Testis (tissue), 3 donors: Measurements from ENCODE around the gene TTC9C. TPM values are rescaled to one million over a fixed set of nuclear protein-coding genes. Genes with fewer than 3 reads are reported as not detected.
"Not testable (repeated sequence)": the region's sequence is repeated elsewhere in the genome, so short reads cannot be mapped to it uniquely, and the experiment has no call there.

Experiments
- DNase-seq: peaks from one replicate; pipeline ENCODE4 v3.0.0-alpha.2; 2019
- H3K27ac ChIP-seq, 2 donors: fragments of 200-600 bp; sonication (generic); one replicate each; pipeline ENCODE4 v1.5.1; 2019
- H3K27me3 ChIP-seq: fragments of 200-600 bp; sonication (generic); one replicate; pipeline ENCODE4 v1.5.1; 2019
- H3K36me3 ChIP-seq: fragments of 200-600 bp; sonication (generic); one replicate; pipeline ENCODE4 v1.5.1; 2017; ENCODE audit warnings: low read depth; ENCODE audit errors: missing control alignments
- H3K4me1 ChIP-seq: fragments of 200-600 bp; sonication (generic); one replicate; pipeline ENCODE4 v1.5.1; 2019
- H3K4me3 ChIP-seq, 2 donors: fragments of 200-600 bp; sonication (generic); one replicate each; pipeline ENCODE4 v1.5.1; 2017 to 2019
- H3K9me3 ChIP-seq: fragments of 200-600 bp; sonication (generic); one replicate; pipeline ENCODE4 v1.5.1; 2017
- CTCF ChIP-seq, 3 experiments: fragments of 450-650 bp in 2 of 3; fragments of 200-600 bp in 1 of 3; sonication (generic) in 1 of 3; IDR thresholded peaks; one replicate each; pipeline ENCODE4 v1.5.1; 2016 to 2019; ENCODE audit warnings: antibody characterized with exemption in 3 of 3, mild to moderate bottlenecking in 2 of 3, moderate library complexity in 1 of 3
- POLR2A ChIP-seq: fragments of 450-650 bp; IDR thresholded peaks from one replicate; pipeline ENCODE4 v1.6.1; 2017; ENCODE audit warnings: antibody characterized with exemption, mild to moderate bottlenecking, moderate library complexity
- WGBS, 2 donors: methylation state at CpG; one replicate each; pipeline ENCODE4 v1.1.5; 2018; 5-methylcytosine and 5-hydroxymethylcytosine counted together
- intact Hi-C: fragments of 100-400 bp; cut with DNase I; formaldehyde crosslinking; loops from one replicate; pipeline ENCODE4 v1.15.1; 2023; ENCODE audit warnings: low total_unique reads
- polyA plus RNA-seq: library from polyadenylated mRNA; stranded (reverse); fragments of 350-450 nt; fragmentation: Illumina TruSeq; extraction: RNeasy Lipid Tissue Mini Kit (QIAGEN cat#74804); gene quantifications from one replicate; pipeline ENCODE4 v1.2.3, GENCODE V29; 2014; ENCODE audit warnings: low read depth, low replicate concordance; ENCODE audit not compliant: insufficient read depth
- total RNA-seq, 2 donors: library from RNA; depleted of rRNA; stranded (reverse); fragments of >200 nt; gene quantifications; one replicate each; pipeline ENCODE4 v1.2.3, GENCODE V29; 2016

TTC9C gene
- total and polyA plus RNA-seq, 3 donors from 2014 or later: 34.0 to 41.5 (median 39.5) TPM

- 50 to 65% methylated on average over 10 of the region's 10 CpGs for WGBS, 2 donors
- Histone ChIP-seq H3K36me3 (no peaks in the 10 kb centered on the region), H3K4me3 (peak overlapping the region in 1 of 2 donors; percentile 73), H3K27ac (no peak overlapping the region), H3K9me3 (no peaks in the 10 kb centered on the region), H3K4me1 (peaks cover 7% of the 10 kb centered on the region), H3K27me3 (no peaks in the 10 kb centered on the region)
- no peak for TF ChIP-seq CTCF (IDR thresholded peaks at IDR 0.05)
- no peak for TF ChIP-seq POLR2A
- intact Hi-C loops: no loop called here
- DNase-seq: no peak
Measured at GRCh38 chr11:62755086-62755615, 26.9 kb downstream of the TTC9C start.

- H3K4me1 ChIP-seq: peaks cover 13% of the 10 kb centered on the region
- intact Hi-C loops: no loop called here
- H3K4me3 ChIP-seq: no peak overlapping the region
- H3K27ac ChIP-seq: no peak overlapping the region
- no peak for DNase-seq
- 58 to 74% methylated on average over 9 of the region's 9 CpGs for WGBS, 2 donors
- H3K27me3 ChIP-seq: no peaks in the 10 kb centered on the region
- TF ChIP-seq POLR2A: no peak
- no peak for TF ChIP-seq CTCF (IDR thresholded peaks at IDR 0.05)
- no peaks in the 10 kb centered on the region for H3K36me3 ChIP-seq
- H3K9me3 ChIP-seq: no peaks in the 10 kb centered on the region
Measured at GRCh38 chr11:62757846-62758788, 29.8 kb downstream of the TTC9C start.

GRCh38 chr11:62760867-62761227, 32.6 kb downstream of the TTC9C start:
- intact Hi-C loops, H3K9me3 ChIP-seq, H3K36me3 ChIP-seq, DNase-seq, H3K27me3 ChIP-seq: not testable (repeated sequence)
- Histone ChIP-seq H3K27ac (peak overlapping the region in 1 of 2 donors; percentile 60), H3K4me1 (peaks cover 10% of the 10 kb centered on the region), H3K4me3 (peak overlapping the region; percentile 60 to 78)
- WGBS, 2 donors: 26 to 33% methylated on average over 9 of the region's 9 CpGs

DNA sequence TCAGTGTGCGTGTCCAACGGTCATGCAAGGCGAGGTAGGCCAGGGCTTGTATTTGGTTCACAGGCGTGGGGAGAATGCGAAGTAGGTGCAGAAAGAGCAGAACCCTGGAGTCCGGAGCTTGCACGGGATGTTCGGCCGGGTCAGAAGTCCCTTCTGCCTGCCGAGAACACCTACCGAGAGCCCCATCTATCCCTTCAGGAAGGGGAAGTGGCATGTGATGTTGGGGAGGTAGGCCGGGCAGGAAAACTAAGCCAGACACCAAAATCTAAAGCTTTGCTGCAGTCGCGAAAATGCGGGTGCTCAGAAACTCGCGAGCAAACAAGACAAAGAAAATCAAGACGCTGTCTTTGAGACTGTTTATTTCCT, 42.5 kb downstream of the TTC9C start:
- H3K27me3 ChIP-seq: no peaks in the 10 kb centered on the region
- H3K9me3 ChIP-seq: no peaks in the 10 kb centered on the region
- peak overlapping the region; percentile 80 to 93 for H3K27ac ChIP-seq
- peaks cover 19% of the 10 kb centered on the region for H3K4me1 ChIP-seq
- no peaks in the 10 kb centered on the region for H3K36me3 ChIP-seq
- intact Hi-C loops: no loop called here
- no peak for DNase-seq
- TF ChIP-seq POLR2A (no peak), CTCF (IDR thresholded peaks at IDR 0.05) (no peak)
- 0 to 2% methylated on average over 16 to 18 of the region's 18 CpGs for WGBS, 2 donors
- H3K4me3 ChIP-seq: peak overlapping the region; percentile 61 to 63

DNA sequence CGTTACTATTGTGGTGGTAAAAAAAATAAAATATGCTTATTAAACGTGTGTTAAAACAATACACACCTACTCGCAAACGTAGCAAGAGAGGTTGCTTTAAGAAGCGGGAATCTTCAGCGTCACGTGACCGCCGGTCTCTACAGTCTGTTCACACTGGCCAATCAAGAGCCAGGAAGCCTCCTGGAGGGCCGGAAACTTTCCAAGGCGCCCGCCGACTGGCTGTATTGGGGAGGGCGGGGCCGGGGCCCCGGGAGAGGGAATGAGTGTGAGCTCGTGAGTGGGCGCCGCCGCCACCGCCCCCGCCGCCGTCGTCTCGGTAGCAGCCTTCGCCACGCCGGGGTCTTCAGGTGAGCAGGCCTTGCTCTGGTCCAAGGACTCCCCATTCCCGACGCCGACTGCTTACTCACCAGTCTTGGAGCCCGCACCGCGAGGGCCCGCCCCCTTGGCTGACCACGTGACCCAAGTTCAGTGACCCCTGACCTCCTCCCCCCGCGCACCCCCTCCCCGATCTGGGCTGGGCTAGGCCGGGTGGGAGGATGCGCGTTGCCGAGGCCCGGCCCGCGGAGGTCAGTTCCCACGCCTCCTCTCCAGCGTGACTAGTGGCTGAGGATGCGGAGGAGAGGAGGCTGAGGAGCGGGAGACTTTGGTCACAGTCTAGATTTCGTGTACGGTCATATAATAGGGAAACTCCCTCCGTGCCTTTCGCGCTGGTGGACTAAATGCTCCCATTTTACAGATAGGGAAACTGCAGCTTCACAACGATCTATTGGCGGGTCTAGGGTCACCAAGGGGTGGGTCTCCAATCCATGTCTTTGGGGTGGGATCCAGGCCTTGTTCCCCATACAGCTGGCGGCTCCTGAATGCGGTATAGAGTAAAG, 43.1 kb downstream of the TTC9C start, which contains the start of gene TAF6L:
TSS of gene TAF6L (plus strand) at position 253 of the 878 bp plus-strand sequence. CDS start 4,388 bp downstream, outside the sequence.
- Histone ChIP-seq H3K4me1 (peaks cover 19% of the 10 kb centered on the region), H3K4me3 (peak within 1 kb of the TSS; percentile 61 to 63), H3K27ac (peak within 1 kb of the TSS; percentile 80 to 93), H3K9me3 (no peaks in the 10 kb centered on the region), H3K36me3 (no peaks in the 10 kb centered on the region), H3K27me3 (no peaks in the 10 kb centered on the region)
- DNase-seq: peak; percentile 100
- TF ChIP-seq CTCF (IDR thresholded peaks at IDR 0.05): no peak
- TF ChIP-seq POLR2A: no peak
- WGBS, 2 donors: 1 to 3% methylated on average over 20 to 51 of the region's 60 CpGs
- intact Hi-C loops: no loop called here
